HEK293 (cell line): ENCODE data around the gene CCDC12.

Source experiments
- CTCF ChIA-PET: fragments of 350-600 bp; formaldehyde crosslinking; extraction: SDS; loops from one replicate; lab custom pipeline; 2021; ENCODE audit warnings: antibody characterized with exemption; lab: Yijun Ruan, JAX
- POLR2A ChIA-PET: fragments of 300-600 bp; formaldehyde crosslinking; extraction: SDS; loops from one replicate; lab custom pipeline; 2020; ENCODE audit warnings: antibody characterized with exemption, inconsistent platforms; lab: Yijun Ruan, JAX
- H3K27ac ChIP-seq: fragments of 200-500 bp; sonication (Bioruptor generic); 2 replicates; pipeline ENCODE4 v1.5.1; 2014; ENCODE audit warnings: low read depth, low read length, control low read depth, inconsistent platforms; ENCODE audit errors: extremely low read depth
- H3K36me3 ChIP-seq, 2 experiments: fragments of 200-500 bp in 1 of 2; sonication (Bioruptor generic) in 1 of 2; 1 replicate in 1 of 2; 2 replicates in 1 of 2; pipeline ENCODE4 v1.5.1; 2014 to 2017; ENCODE audit warnings: inconsistent platforms in 2 of 2, low read length in 2 of 2; ENCODE audit not compliant: control insufficient read depth in 2 of 2, insufficient read depth in 1 of 2
- H3K4me1 ChIP-seq: fragments of 200-500 bp; sonication (Bioruptor generic); 2 replicates; pipeline ENCODE4 v1.5.1; 2014; ENCODE audit warnings: mild to moderate bottlenecking, low read length, inconsistent platforms; ENCODE audit not compliant: control insufficient read depth, insufficient read depth
- H3K4me3 ChIP-seq: 2 replicates; pipeline ENCODE4 v1.5.1; 2011; ENCODE audit warnings: low read depth, mild to moderate bottlenecking, control low read depth, low read length, moderate library complexity
- H3K9me3 ChIP-seq: fragments of 200-500 bp; sonication (Bioruptor generic); 2 replicates; pipeline ENCODE4 v1.5.1; 2014; ENCODE audit warnings: low read depth, low read length, inconsistent platforms; ENCODE audit not compliant: control insufficient read depth, insufficient read depth
- BCL11A ChIP-seq: fragments of 450-650 bp; formaldehyde crosslinking; IDR thresholded peaks from 2 replicates; pipeline ENCODE4 v1.5.1; 2016; ENCODE audit warnings: low read depth, missing biosample characterization, missing genetic modification characterization
- EGR2 ChIP-seq: fragments of 450-650 bp; formaldehyde crosslinking; IDR thresholded peaks from 2 replicates; pipeline ENCODE4 v1.5.1; 2016; ENCODE audit warnings: low read depth, missing biosample characterization, missing genetic modification characterization
- SETDB1 ChIP-seq: IDR thresholded peaks from one replicate; pipeline ENCODE4 v1.6.1; 2017; ENCODE audit warnings: mild to moderate bottlenecking, low read length, moderate library complexity, mixed read lengths; ENCODE audit not compliant: insufficient read length
- ZFHX2 ChIP-seq: fragments of 450-650 bp; formaldehyde crosslinking; conservative IDR thresholded peaks from 2 replicates; pipeline ENCODE4 v1.5.1; 2016; ENCODE audit warnings: missing biosample characterization, missing genetic modification characterization
- ZNF510 ChIP-seq: fragments of 450-650 bp; formaldehyde crosslinking; IDR thresholded peaks from 2 replicates; pipeline ENCODE4 v1.5.1; 2018; ENCODE audit warnings: mild to moderate bottlenecking, missing genetic modification characterization, missing biosample characterization; ENCODE audit not compliant: insufficient replicate concordance
- ZNF549 ChIP-seq: fragments of 450-650 bp; IDR thresholded peaks from 2 replicates; pipeline ENCODE4 v1.5.1; 2018; ENCODE audit warnings: missing biosample characterization, missing genetic modification characterization, mild to moderate bottlenecking, inconsistent platforms, moderate library complexity
- ZNF558 ChIP-seq: fragments of 450-650 bp; formaldehyde crosslinking; IDR thresholded peaks from 2 replicates; pipeline ENCODE4 v1.5.1; 2016; ENCODE audit warnings: missing biosample characterization, missing genetic modification characterization
- TF ChIP-seq, protein P1 (sequence below): fragments of 450-650 bp; formaldehyde crosslinking; IDR thresholded peaks from 2 replicates; pipeline ENCODE4 v1.5.1; 2016; ENCODE audit warnings: missing biosample characterization, missing genetic modification characterization
- TF ChIP-seq, protein P2 (sequence below): fragments of 450-650 bp; formaldehyde crosslinking; IDR thresholded peaks from 2 replicates; pipeline ENCODE4 v1.5.1; 2016; ENCODE audit warnings: missing biosample characterization, missing genetic modification characterization
- TF ChIP-seq, protein P3 (sequence below): fragments of 450-650 bp; formaldehyde crosslinking; IDR thresholded peaks from 2 replicates; pipeline ENCODE4 v1.5.1; 2016; ENCODE audit warnings: missing biosample characterization, missing genetic modification characterization

CCDC12 gene

GRCh38 chr3:46899151-46900006 is 77.2 kb downstream of the CCDC12 start:
- Histone ChIP-seq H3K4me1 (no peaks in the 10 kb centered on the region), H3K36me3 (no peaks in the 10 kb centered on the region), H3K4me3 (no peak overlapping the region), H3K9me3 (no peaks in the 10 kb centered on the region), H3K27ac (no peak overlapping the region)
- ChIA-PET CTCF (interaction anchor here (0.8 to 1.8 kb wide), 3 partner anchors 10 to 89 kb away, joined by 5 to 7 read pairs (median 5); no protein-coding TSS in a partner anchor), POLR2A (no interaction called here)
- TF ChIP-seq ZNF558 (tag by site-specific recombination) (no peak), ZFHX2 (peak; percentile 25; the same call in 1 of the 2 replicates), ZNF510 (tag by site-specific recombination) (no peak)
- TF ChIP-seq, protein P1, sequence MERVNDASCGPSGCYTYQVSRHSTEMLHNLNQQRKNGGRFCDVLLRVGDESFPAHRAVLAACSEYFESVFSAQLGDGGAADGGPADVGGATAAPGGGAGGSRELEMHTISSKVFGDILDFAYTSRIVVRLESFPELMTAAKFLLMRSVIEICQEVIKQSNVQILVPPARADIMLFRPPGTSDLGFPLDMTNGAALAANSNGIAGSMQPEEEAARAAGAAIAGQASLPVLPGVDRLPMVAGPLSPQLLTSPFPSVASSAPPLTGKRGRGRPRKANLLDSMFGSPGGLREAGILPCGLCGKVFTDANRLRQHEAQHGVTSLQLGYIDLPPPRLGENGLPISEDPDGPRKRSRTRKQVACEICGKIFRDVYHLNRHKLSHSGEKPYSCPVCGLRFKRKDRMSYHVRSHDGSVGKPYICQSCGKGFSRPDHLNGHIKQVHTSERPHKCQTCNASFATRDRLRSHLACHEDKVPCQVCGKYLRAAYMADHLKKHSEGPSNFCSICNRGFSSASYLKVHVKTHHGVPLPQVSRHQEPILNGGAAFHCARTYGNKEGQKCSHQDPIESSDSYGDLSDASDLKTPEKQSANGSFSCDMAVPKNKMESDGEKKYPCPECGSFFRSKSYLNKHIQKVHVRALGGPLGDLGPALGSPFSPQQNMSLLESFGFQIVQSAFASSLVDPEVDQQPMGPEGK (tag by site-specific recombination) = peak; percentile 38; the same call in 1 of the 2 replicates

DNA sequence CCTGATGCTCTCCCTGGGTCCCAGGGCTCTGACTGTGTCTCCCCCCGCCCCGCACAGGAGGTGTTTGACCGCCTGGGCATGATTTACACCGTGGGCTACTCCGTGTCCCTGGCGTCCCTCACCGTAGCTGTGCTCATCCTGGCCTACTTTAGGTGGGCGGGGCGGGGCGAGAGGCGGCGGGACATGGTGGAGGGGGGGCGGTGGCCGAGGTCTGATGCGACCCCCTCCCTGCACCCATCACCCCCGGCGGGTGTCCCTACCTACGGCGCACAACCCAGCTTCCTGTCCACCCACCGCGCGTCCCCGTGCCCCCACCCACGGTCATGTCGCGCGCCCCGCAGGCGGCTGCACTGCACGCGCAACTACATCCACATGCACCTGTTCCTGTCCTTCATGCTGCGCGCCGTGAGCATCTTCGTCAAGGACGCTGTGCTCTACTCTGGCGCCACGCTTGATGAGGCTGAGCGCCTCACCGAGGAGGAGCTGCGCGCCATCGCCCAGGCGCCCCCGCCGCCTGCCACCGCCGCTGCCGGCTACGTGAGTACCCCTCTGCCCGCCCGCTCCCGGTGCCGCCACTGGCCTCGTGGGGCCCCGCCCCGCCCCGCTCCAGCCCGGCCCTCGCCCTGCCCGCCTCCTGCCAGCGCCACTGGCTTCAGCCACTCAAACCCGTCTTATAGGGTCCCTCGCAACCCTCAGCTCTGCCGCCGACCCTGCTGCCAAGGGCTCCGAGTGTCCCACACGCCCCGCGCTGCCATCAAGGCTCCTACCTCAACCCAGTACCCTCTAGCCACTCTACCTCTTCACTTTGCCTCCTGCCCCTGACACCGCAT is 78.0 kb downstream of the CCDC12 start:
- CTCF ChIA-PET = interaction anchor here (0.5 to 0.8 kb wide), 2 partner anchors 88 to 172 kb away, joined by 3 to 5 read pairs; no protein-coding TSS in a partner anchor
- Histone ChIP-seq H3K36me3 (no peaks in the 10 kb centered on the region), H3K9me3 (no peaks in the 10 kb centered on the region), H3K27ac (no peak overlapping the region), H3K4me1 (no peaks in the 10 kb centered on the region), H3K4me3 (no peak overlapping the region)
- TF ChIP-seq ZNF549 (tag by site-specific recombination) = no peak
- 0 out of 2 replicates have a peak, but pooled peaks have one; percentile 9 for TF ChIP-seq ZFHX2
- TF ChIP-seq, protein P2, sequence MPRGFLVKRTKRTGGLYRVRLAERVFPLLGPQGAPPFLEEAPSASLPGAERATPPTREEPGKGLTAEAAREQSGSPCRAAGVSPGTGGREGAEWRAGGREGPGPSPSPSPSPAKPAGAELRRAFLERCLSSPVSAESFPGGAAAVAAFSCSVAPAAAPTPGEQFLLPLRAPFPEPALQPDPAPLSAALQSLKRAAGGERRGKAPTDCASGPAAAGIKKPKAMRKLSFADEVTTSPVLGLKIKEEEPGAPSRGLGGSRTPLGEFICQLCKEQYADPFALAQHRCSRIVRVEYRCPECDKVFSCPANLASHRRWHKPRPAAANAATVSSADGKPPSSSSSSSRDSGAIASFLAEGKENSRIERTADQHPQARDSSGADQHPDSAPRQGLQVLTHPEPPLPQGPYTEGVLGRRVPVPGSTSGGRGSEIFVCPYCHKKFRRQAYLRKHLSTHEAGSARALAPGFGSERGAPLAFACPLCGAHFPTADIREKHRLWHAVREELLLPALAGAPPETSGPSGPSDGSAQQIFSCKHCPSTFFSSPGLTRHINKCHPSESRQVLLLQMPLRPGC (tag by site-specific recombination) = no peak
- 0 out of 2 replicates have a peak, but pooled peaks have one; percentile 9 for TF ChIP-seq EGR2 (tag by site-specific recombination)
- TF ChIP-seq, protein P3, sequence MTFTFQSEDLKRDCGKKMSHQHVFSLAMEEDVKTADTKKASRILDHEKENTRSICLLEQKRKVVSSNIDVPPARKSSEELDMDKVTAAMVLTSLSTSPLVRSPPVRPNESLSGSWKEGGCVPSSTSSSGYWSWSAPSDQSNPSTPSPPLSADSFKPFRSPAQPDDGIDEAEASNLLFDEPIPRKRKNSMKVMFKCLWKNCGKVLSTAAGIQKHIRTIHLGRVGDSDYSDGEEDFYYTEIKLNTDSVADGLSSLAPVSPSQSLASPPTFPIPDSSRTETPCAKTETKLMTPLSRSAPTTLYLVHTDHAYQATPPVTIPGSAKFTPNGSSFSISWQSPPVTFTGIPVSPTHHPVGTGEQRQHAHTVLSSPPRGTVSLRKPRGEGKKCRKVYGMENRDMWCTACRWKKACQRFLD (tag by site-specific recombination) = no peak
- POLR2A ChIA-PET = no interaction called here

DNA sequence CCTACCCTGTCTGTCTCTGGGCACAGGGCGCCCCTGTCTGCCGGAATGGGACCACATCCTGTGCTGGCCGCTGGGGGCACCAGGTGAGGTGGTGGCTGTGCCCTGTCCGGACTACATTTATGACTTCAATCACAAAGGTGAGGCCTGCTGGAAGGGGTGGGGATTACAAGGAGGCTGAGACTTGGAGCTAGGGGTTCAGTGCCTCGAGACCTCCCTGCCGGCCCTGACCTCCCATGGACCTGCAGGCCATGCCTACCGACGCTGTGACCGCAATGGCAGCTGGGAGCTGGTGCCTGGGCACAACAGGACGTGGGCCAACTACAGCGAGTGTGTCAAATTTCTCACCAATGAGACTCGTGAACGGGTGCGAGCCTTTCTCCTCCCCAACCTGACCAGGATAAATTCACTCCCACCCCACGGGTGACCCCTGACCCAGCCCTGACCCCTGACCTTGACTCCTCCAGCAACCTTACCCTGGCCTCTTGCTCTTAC is 78.7 kb downstream of the CCDC12 start:
- H3K36me3 ChIP-seq = no peaks in the 10 kb centered on the region
- H3K27ac ChIP-seq = no peak overlapping the region
- CTCF ChIA-PET = interaction anchor here (0.5 kb wide), 1 partner anchor 171 kb away, joined by 3 read pairs; no protein-coding TSS in a partner anchor
- no peak for TF ChIP-seq SETDB1
- 0 out of 2 replicates have a peak, but pooled peaks have one; percentile 19 for TF ChIP-seq BCL11A (tag by site-specific recombination)
- H3K4me3 ChIP-seq = no peak overlapping the region
- no peaks in the 10 kb centered on the region for H3K4me1 ChIP-seq
- no peaks in the 10 kb centered on the region for H3K9me3 ChIP-seq
- POLR2A ChIA-PET = no interaction called here
